ENCODE data around the gene LAMTOR3. TPM values are rescaled to one million over a fixed set of nuclear protein-coding genes. Genes with fewer than 3 reads are reported as not detected.
"Not testable (repeated sequence)": the region's sequence is repeated elsewhere in the genome, so short reads cannot be mapped to it uniquely, and the experiment has no call there.

Gene LAMTOR3
- total and polyA plus RNA-seq, 2 donors (not counting 1 experiment from before 2014, with no cell fraction given), result 24.1 to 95.5 TPM

DNA sequence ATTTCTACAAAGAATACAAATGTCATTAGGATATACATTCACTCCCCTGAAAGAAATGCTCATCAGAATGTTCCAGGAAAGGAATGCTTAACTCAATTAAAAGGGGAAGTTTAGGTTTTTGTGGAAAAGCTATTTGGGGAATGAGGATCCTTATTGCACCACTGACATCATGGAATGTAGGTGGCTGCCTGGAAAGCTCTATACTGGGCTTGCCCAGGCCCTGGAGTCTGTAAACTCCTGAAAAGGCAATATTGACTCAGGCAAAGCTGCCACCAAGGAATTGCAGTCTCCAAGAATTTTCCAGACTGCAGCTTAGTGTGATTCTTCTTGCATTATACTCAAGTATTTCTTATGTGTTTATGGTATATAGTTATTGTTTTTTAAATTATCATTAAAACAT lies 61.9 kb downstream of the LAMTOR3 start:
- H3K79me2 ChIP-seq (ENCODE audit: control insufficient read depth, insufficient read depth, low read length), result no peaks in the 10 kb centered on the region
- no peaks in the 10 kb centered on the region for H3K36me3 ChIP-seq (ENCODE audit: control insufficient read depth, insufficient read depth, low read length)
- no peak overlapping the region for H3K27ac ChIP-seq (ENCODE audit: insufficient read depth, low read length)
- H3K4me3 ChIP-seq (replicated peaks in 1 of 4; ENCODE audit: control extremely low read depth in 1 of 4, insufficient read depth in 1 of 4, low read depth in 3 of 4, low read length in 4 of 4), result no peak overlapping the region
- H3K4me1 ChIP-seq (ENCODE audit: control insufficient read depth, extremely low read depth, insufficient read depth, low read length), result no peaks in the 10 kb centered on the region
- H3K27me3 ChIP-seq (ENCODE audit: control insufficient read depth, insufficient read depth, low read length), result no peaks in the 10 kb centered on the region
- H3K9ac ChIP-seq (ENCODE audit: insufficient read depth, low read length), result no peak overlapping the region
- H2AFZ ChIP-seq (ENCODE audit: low read length), result no peak overlapping the region
- no peak for DNase-seq (ENCODE audit: low read depth in 2 of 2)
- H3K4me2 ChIP-seq (ENCODE audit: extremely low read depth, insufficient read depth, low read length), result no peak overlapping the region
- no peaks in the 10 kb centered on the region for H3K9me3 ChIP-seq (ENCODE audit: control insufficient read depth, insufficient read depth, low read depth, low read length)
- TF ChIP-seq EZH2 (IDR thresholded peaks at IDR 0.05; ENCODE audit: low read length, missing control alignments), result no peak
- TF ChIP-seq, protein P1, sequence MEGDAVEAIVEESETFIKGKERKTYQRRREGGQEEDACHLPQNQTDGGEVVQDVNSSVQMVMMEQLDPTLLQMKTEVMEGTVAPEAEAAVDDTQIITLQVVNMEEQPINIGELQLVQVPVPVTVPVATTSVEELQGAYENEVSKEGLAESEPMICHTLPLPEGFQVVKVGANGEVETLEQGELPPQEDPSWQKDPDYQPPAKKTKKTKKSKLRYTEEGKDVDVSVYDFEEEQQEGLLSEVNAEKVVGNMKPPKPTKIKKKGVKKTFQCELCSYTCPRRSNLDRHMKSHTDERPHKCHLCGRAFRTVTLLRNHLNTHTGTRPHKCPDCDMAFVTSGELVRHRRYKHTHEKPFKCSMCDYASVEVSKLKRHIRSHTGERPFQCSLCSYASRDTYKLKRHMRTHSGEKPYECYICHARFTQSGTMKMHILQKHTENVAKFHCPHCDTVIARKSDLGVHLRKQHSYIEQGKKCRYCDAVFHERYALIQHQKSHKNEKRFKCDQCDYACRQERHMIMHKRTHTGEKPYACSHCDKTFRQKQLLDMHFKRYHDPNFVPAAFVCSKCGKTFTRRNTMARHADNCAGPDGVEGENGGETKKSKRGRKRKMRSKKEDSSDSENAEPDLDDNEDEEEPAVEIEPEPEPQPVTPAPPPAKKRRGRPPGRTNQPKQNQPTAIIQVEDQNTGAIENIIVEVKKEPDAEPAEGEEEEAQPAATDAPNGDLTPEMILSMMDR (conservative IDR thresholded peaks at IDR 0.05 in 1 of 2, IDR thresholded peaks at IDR 0.05 in 1 of 2; ENCODE audit: low read depth in 1 of 2, low read length in 2 of 2), result no peak
- H4K20me1 ChIP-seq (ENCODE audit: control insufficient read depth, extremely low read depth, insufficient read depth, low read length), result no peaks in the 10 kb centered on the region

DNA sequence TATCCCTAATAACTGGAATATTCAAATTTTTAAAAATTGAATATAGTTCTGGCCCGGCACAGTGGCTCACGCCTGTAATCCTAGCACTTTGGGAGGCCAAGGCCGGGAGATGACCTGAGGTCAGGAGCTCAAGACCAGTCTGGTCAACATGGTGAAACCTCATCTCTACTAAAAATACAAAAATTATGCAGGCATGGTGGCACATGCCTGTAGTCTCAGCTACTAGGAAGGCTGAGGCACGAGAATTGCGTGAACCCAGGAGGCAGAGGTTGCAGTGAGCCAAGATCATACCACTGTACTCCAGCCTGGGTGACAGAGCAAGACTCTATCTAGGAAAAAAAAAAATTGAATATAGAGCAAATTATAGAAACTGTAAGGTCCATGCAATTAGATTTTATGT lies 64.2 kb downstream of the LAMTOR3 start:
- not testable (repeated sequence) for DNase-seq (ENCODE audit: low read depth in 2 of 2); H3K79me2 ChIP-seq (ENCODE audit: control insufficient read depth, insufficient read depth, low read length); H3K27ac ChIP-seq (ENCODE audit: insufficient read depth, low read length); H3K36me3 ChIP-seq (ENCODE audit: control insufficient read depth, insufficient read depth, low read length); H3K4me2 ChIP-seq (ENCODE audit: extremely low read depth, insufficient read depth, low read length); H3K9me3 ChIP-seq (ENCODE audit: control insufficient read depth, insufficient read depth, low read depth, low read length); H4K20me1 ChIP-seq (ENCODE audit: control insufficient read depth, extremely low read depth, insufficient read depth, low read length); H2AFZ ChIP-seq (ENCODE audit: low read length); H3K4me3 ChIP-seq (replicated peaks in 1 of 4; ENCODE audit: control extremely low read depth in 1 of 4, insufficient read depth in 1 of 4, low read depth in 3 of 4, low read length in 4 of 4); H3K27me3 ChIP-seq (ENCODE audit: control insufficient read depth, insufficient read depth, low read length); H3K4me1 ChIP-seq (ENCODE audit: control insufficient read depth, extremely low read depth, insufficient read depth, low read length); H3K9ac ChIP-seq (ENCODE audit: insufficient read depth, low read length)

DNA sequence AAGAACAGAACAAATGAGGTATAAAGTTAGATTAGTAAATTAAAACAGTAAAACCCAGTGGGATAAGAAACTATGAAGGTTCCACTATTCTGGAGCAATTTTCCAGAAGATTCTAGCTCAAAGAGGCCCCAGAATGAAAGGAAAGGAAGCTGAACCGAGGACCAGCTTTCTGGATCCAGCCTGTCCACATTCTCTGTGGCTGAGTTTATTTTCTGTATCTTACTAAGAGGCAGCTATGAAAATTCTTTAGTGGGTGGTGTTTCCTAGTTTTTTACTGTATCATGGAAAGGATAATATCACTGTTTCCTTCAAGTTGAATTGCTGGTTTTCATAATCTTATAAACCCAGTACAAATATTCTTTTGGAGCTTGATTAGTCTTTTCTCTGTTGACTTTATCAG lies 65.8 kb downstream of the LAMTOR3 start:
- H2AFZ ChIP-seq (ENCODE audit: low read length), result no peak overlapping the region
- H3K4me2 ChIP-seq (ENCODE audit: extremely low read depth, insufficient read depth, low read length), result no peak overlapping the region
- H3K9ac ChIP-seq (ENCODE audit: insufficient read depth, low read length), result no peak overlapping the region

More for the DNA sequence above, 65.8 kb downstream of the LAMTOR3 start:
- Histone ChIP-seq H3K9me3 (ENCODE audit: control insufficient read depth, insufficient read depth, low read depth, low read length) (no peaks in the 10 kb centered on the region), H4K20me1 (ENCODE audit: control insufficient read depth, extremely low read depth, insufficient read depth, low read length) (no peaks in the 10 kb centered on the region), H3K27me3 (ENCODE audit: control insufficient read depth, insufficient read depth, low read length) (no peaks in the 10 kb centered on the region), H3K4me1 (ENCODE audit: control insufficient read depth, extremely low read depth, insufficient read depth, low read length) (no peaks in the 10 kb centered on the region), H3K4me3 (replicated peaks in 1 of 4; ENCODE audit: control extremely low read depth in 1 of 4, insufficient read depth in 1 of 4, low read depth in 3 of 4, low read length in 4 of 4) (no peak overlapping the region), H3K36me3 (ENCODE audit: control insufficient read depth, insufficient read depth, low read length) (no peaks in the 10 kb centered on the region), H3K79me2 (ENCODE audit: control insufficient read depth, insufficient read depth, low read length) (no peaks in the 10 kb centered on the region), H3K27ac (ENCODE audit: insufficient read depth, low read length) (no peak overlapping the region)
- no peak for DNase-seq (ENCODE audit: low read depth in 2 of 2)
- no peak for TF ChIP-seq EZH2 (IDR thresholded peaks at IDR 0.05; ENCODE audit: low read length, missing control alignments)
- TF ChIP-seq, protein P1 (conservative IDR thresholded peaks at IDR 0.05 in 1 of 2, IDR thresholded peaks at IDR 0.05 in 1 of 2; ENCODE audit: low read depth in 1 of 2, low read length in 2 of 2), result no peak

Other genes starting within 250 kb of the LAMTOR3 start
- under 0.01 TPM in 1 of 2 replicates, not detected in the other for gene C4orf54, start 236.6 kb downstream of the LAMTOR3 start, total RNA-seq
- 0.01 TPM in 2 replicates for gene C4orf54, start 236.6 kb downstream of the LAMTOR3 start, polyA plus RNA-seq
- not detected in 2 replicates for gene DAPP1, start 77.6 kb downstream of the LAMTOR3 start, total RNA-seq
- gene DAPP1, start 77.6 kb downstream of the LAMTOR3 start, polyA plus RNA-seq, result not detected in 2 replicates
- 30.0 and 41.5 TPM in 2 replicates for gene DNAJB14, start 52.2 kb upstream of the LAMTOR3 start, total RNA-seq
- 17.8 and 25.1 TPM in 2 replicates for gene DNAJB14, start 52.2 kb upstream of the LAMTOR3 start, polyA plus RNA-seq
- 108 and 132 TPM in 2 replicates for gene H2AZ1, start 55.8 kb upstream of the LAMTOR3 start, total RNA-seq
- 275 and 639 TPM in 2 replicates for gene H2AZ1, start 55.8 kb upstream of the LAMTOR3 start, polyA plus RNA-seq